Measurements from ENCODE around the gene CXCR1.

- TF ChIP-seq, protein P1, sequence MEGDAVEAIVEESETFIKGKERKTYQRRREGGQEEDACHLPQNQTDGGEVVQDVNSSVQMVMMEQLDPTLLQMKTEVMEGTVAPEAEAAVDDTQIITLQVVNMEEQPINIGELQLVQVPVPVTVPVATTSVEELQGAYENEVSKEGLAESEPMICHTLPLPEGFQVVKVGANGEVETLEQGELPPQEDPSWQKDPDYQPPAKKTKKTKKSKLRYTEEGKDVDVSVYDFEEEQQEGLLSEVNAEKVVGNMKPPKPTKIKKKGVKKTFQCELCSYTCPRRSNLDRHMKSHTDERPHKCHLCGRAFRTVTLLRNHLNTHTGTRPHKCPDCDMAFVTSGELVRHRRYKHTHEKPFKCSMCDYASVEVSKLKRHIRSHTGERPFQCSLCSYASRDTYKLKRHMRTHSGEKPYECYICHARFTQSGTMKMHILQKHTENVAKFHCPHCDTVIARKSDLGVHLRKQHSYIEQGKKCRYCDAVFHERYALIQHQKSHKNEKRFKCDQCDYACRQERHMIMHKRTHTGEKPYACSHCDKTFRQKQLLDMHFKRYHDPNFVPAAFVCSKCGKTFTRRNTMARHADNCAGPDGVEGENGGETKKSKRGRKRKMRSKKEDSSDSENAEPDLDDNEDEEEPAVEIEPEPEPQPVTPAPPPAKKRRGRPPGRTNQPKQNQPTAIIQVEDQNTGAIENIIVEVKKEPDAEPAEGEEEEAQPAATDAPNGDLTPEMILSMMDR (IDR thresholded peaks at IDR 0.05): no peak
- TF ChIP-seq POLR2A (IDR thresholded peaks at IDR 0.05): no peak
Observed at GRCh38 chr2:218145124-218145523, 21.6 kb downstream of the CXCR1 start.
